Measurements from ENCODE around the gene ING4.

ING4 gene

DNA sequence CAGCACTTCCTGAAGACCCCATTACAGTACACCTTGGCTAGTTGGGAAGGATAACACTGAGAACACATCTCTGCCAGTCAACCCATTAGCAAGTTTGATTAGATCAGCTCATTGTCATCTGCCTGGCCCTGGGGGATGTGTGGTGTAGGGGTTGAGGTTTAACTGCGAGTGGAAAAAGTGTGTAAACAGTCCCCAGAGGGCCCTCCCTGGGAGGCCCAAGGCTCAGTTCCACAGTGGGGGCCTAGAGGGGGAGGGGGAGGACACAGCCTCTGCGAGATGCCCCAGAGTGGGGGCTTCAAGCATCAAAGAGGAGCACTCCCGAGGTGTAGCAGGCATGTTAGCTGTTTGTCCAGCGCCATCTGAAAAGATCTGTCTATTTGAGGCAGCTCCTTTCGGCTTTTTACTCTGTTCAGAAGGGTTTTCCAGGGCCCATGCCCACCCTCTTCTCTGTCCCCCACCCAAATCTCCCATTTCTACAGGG is 27.5 kb downstream of the ING4 start:
- DNase-seq = peak in 2 of 5 experiments; percentile 16 to 84

DNA sequence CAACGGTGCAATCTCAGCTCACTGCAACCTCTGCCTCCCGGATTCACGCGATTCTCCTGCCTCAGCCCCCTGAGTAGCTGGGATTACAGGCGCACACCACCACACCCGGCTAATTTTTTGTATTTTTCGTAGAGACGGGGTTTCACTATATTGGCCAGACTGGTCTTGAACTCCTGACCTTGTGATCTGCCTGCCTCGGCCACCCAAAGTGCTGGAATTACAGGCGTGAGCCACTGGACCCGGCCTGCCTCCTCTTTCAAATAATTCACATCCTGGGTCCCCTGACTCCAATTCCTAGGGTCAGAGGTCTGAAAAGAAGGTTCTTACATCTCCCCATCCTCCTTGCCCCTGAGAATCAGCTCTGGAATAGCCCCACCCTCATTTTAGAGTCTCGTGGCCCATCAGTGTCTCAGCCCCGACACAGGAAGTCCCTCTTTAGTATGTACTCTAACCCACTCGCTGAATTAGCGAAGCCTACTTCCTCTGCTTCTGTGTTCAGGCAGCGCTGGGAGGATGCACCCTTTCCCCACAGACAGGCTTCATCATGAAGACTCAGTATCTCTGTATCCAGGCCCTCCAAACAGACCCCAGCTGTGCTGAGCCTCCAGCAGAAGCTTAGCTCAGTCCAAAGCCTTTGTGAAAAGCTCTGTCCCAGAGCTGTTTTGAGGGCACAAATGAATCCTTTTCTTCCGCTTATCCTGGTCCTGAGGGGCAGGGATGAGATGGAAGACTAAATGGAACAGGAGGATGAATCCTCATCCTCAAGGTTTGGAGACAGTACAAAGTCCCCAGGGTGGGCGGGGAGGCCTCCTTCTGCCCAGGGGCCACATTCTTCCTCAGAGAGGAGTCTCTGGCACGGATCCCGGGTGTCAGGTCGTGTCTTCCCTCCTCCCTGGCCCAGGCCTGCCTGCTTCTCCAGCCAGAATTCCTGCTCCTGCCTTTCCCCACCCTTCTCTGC is 30.6 kb downstream of the ING4 start:
- peak in 3 of 5 experiments; percentile 28 to 86 (median 56) for DNase-seq

DNA sequence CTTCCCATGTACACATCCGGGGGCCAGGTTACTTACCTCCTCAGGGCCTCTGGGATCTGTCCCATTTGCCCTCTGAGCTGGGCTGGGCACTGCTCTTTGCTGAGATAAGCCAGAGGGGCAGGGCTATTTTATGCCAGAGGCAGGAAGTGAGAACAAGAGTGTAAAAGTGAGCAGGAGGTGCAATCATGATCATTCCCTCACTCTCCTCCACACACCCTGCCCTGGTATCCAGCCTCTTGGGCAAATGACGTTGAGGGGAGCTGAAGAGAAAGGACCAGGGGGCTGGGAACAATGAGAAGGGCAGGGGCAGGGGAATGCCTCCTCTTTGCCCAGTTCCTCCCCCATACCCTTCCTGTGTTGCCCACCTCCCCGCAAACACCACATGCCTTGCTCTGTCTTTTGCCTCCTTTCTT is 31.4 kb downstream of the ING4 start:
- peak in 2 of 5 experiments; percentile 50 to 59 for DNase-seq

DNA sequence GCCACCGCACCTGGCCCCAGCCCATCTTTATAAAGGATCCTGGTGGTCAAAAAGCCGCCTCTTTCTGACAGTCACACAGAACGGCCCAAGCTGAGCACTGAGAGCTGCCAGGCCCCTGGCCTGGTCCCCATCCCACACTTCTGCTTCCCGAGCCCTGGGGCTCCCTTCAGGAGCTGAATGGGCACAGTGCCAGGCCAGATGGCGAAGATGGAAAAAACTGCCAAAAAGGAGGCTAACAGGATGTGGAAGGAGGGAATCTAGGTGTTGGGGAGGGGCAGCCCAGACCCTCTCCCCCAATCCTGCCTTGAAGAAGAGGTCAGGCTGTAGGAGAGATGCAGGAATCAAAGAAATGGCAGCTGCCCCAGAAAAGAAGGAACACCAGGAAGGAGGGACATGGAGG is 32.2 kb downstream of the ING4 start:
- DNase-seq = no peak

DNA sequence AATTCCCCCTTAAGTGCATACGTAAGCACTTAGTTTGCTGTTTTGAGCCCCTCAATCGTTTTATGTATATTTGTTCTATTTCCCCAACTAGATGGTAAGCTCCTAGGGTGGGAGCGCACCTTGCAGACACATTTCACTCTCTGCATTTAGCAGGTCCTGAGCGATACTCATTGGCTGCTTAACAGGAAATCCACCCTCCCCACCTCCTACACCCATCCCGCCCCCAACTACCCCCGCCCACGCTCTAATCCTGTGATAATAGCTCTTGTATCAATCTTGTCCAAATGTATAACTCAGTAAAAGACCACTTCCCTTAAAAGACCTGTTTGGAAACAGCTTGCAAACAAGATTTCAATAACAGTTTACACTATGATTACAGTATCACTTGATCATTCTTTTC is 35.3 kb downstream of the ING4 start:
- peak in 3 of 5 experiments; percentile 40 to 84 (median 45) for DNase-seq

DNA sequence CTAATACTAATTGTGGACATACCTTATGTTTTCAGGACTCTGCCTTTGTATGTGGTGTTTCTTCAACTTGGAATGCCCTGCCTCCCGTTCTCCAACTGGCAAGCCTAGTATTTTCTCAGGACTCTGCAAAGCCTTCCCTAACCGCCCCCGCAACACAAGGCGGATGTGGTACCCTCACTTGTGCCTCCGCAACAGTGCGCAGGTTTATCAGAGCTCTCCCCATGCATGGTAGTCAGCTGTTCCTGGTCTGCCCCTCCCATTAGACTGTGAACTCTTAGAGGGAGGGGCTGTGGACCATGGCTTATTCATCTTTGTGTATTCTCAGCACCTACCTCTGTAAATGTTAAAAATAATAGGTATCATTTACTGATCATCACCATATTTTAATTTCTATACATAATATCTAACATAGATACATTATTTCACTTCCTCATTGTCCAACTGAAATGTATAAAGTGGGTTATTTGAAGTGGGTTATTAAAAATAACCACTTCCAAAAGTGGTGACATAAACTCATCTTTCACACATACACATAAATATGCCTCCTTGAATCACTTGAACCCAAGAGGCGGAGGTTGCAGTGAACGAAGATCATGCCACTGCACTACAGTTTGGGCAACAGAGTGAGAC is 36.1 kb downstream of the ING4 start:
- DNase-seq = peak in 1 of 5 experiments; percentile 49

DNA sequence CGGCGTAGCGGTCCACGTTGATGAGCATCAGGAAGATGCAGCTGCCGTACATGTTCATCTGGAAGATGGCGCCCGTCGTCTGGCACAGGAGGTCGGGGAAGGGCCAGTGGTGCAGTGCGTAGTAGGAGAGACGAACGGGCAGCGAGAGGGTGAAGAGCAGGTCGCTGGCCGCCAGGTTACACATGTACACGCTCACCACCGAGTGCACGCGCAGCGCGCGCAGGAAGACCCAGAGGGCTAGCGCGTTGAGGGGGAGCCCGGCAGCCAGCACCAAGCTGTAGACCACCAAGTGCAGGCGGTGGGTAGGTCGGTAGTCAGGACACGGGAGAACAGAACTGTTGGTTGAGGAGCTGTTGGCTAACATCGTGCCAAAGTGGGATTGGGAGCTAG is 42.0 kb downstream of the ING4 start:
- DNase-seq = no peak

DNA sequence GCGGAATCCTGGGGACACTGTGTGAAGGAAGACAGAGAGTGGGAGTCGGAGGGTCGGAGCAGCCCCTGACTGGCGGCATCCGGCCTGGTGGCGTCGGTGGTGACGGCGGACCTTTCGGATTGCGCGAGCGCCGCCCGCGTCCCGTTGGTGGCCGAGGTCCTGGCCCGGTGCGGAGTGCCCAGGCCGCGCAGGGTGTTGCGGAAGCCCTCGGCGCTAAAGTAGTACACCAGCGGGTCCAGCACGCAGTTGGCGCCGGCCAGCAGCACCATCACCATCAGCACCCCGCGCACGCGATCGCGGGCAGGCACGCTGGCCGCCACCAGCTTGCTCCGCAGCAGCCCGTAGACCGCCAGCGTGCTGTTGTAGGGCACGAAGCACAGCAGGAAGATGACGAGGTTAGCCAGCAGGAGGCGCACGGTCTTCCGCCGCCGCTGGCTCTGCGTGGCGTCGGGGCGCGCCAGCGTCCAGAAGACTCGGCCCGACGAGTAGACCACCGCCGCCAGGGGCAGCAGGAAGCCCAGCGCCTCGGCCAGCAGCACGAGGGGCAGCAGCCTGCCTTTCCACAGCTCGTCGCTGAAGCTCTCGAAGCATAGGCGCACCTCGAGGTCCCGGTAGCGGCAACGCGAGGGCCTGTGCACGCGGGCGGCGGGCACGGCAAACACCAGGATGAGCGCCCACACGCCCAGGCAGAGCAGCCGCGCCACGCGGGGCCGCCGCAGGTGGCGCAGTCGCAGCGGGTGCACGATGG is 42.6 kb downstream of the ING4 start:
- peak in 2 of 5 experiments; percentile 29 to 70 for DNase-seq

DNA sequence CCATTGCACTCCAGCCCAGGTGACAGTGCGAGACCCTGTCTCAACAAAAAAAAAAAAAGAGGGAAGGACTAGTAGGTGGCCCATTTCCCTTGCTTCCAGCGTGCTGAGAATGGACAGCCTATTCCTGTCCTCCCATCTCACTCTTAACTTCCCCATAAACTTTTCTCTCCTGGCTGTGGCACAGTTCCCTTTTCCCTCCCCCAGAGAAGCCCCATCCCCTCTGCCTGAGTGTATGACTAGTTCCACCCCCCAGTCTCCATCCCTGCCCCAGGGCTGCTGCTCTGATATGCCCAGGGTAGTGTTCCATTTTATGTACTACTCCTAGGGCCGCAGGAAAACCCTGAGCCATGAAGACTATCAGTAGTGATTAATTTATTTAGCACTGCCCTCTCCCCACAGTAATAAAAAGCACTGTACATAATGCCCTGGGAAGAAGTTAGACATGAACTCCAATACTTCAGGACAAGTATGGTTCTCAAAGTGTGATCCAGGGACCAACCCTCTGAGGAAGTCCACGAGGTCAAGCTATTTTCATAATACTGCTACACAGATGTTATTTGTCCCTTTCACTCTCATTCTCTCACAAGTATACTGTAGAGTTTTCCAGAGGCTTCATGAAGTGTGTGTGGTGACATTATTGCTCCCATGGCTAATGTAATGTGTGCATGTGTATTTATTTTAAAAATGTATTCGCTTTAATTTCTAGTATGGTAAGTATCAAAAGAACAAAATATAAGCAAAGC is 44.3 kb downstream of the ING4 start:
- DNase-seq = no peak

DNA sequence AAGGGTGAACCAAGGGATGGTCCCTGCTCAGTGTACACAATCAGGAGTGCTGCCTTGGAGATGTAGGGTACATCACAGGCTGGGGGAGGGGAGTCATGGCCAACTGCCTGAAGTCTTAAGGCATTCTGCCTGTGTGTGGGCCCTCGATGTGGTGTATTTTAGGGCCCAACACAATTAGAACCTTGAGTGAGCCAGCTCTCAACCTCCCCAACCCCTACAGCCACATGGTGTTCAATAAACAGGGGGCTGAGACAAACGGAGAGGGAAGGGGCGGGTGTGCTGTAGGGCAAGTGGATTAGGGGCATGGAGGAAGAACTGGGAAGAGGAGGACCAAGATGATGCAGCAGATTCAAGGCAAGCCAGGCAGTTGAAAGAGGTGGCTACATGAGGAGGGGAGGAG is 47.1 kb downstream of the ING4 start:
- no peak for DNase-seq

DNA sequence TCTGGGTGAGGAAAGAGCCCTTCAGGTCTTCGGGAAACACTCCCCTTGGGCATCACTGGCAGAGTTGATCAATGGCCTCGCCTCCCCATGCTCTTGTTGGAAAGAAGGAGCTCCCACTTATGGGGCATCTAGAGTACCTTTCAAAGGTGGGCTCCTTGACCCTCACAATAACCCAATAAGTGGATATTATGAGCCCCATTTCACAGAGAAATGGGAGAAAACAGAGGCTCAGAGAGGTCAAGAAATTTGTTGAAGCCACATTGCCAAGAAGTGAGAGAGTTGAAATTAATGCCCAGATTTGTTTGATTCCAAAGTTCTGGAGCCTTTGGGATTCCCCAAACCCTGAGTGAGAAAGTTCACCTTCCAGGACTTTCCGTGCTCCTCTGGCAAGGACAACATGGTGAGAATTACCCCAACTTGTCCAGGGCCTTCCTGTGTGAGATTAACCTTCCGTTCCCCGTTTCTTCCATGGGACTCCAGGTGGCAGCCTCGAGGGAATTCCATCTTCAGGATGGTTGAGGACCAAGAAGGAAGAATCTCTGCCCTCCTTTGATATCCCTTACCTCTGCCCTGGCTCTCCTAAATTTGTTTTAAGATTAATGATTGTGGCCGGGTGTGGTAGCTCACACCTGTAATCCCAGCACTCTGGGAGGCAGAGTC is 48.3 kb downstream of the ING4 start:
- no peak for DNase-seq

DNA sequence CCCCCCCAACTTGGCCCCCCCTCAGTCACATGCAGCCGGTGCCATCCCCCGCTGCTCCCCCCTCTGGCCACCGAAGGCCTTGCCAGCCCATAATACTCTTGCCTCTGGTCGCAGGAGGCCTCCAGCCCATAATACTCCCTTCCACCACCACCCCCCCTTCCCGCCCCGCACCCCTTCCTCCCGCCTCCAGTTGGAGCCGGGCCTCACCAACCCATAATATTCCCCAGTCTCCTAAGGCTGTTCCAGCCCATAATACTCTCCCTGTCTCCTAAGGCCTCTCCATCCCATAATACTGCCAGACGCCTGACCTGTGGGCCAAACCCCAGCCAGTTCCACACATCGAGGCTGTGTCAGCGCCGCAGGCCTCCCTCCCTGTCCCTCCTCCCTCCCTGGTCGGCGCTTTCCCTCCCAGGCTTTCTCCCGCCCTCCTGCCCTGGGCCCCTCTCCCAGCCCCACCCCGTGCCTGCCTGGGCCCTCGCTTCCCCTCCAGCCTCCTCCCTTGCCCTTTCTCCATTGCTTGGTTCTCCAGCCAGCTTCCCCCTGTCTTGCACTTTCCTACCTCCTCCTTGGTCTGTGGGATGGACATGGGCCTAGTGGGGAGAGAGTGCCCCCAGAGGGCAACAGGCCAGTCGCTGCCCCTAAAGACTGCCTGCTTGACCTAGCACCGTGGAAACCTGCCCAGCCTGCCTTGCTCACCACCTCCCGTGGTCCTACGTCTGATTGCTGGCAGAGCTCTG is 49.0 kb downstream of the ING4 start:
- peak in 2 of 5 experiments; percentile 65 to 82 for DNase-seq

DNA sequence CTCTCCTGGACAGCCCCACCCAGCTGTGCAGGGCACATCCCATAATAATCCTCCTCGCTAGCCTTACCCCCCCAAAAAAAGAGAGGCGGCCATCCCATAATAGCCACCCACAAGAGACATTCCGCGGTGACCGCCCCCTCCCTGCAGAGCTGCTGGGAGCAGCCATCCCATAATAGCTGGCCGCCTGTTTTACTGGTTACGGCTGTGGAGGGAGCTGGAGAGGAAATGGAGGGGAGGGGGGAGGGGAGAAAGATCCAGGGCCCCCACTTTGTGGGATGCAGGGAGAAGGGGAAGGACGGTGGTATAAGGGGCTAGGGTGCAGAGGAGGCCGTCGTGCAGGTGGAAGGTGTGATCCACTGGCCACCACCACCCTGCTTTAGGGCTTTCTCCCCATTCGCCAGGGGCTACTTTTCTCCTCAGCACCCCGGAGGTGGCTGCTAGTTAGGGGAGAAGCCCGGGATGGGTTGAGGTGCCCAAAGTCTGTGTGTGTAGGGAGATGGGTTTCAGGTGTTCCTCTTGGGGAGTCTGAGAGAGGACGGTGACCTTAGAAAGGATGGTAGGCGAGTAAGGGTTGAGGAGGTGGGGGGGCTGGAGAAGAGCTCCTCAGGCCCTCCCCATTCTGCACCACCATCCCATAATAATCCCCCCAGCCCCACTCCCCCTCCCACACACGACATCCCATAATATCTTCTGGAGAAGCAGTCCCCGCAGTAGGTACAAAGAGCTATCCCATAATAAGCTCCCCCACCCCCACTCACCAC is 49.7 kb downstream of the ING4 start:
- DNase-seq = peak in 2 of 5 experiments; percentile 47 to 77

DNA sequence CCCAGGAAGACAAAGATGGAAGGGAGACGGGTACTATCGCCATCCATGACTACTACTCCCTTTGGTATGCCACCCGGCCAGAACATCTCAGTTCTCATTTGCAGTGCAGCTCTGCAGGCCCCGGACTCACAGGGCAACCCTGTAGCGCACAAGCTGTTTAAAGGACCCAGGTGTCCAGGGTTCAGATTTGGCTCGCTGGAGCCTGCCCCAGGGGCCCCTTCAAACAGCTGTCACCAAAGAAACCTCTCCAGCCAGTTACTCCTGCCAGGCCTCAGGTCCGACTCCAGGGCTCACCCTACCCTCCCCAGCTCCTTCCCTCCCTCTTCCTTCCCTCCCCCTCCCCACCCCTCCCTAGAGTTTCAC is 50.3 kb downstream of the ING4 start:
- no peak for DNase-seq

DNA sequence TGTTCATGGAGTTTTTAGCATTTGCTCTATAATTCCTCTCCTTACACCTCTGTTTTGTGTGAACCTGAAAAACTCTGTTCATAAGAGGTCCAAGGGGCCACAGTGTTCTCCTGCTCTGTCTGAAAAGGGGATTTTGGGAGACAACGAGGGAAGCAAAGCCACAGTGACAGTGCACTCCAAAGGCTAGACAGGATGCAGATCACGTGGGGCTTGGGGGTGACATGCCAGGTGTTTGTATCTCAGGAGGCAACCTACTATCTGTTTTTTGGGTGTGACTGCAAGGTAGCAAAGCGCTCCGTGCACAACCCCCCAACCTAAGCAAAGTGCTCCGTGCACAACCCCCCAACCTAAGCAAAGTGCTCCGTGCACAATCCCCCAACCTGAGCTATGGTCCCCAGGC is 50.7 kb downstream of the ING4 start:
- DNase-seq = peak in 1 of 5 experiments; percentile 43

DNA sequence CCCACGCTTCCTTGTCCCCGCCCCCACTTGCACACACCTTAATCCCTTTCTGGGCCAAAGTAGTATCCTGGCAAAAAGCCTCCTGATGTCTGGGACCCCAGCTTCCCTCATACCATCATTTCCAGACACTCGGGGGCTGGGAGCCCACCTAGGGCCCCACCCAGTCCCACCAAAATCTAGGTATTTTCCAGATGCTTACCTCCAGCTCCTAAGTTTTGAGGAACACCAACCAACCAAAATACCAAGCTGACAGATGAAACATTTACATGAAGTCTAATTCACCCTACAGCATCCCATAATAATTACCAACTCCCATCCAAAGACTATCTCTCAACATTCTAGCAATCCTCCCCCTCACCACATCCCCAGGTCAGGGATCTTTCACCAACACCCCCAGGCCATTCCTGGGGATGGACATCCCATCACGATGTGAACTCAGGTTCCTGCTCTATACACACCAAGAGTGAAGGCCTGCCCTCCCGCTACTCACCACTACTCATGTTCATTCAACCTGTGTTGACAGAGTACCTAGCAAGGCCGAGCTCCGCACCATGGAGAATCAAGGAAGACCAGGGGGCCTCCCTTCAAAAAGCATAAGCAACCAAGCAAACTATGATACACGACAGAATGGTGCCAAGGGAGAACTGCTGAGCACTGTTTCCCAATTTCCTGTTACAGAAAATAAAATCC is 54.2 kb downstream of the ING4 start:
- peak in 1 of 5 experiments; percentile 16 for DNase-seq

DNA sequence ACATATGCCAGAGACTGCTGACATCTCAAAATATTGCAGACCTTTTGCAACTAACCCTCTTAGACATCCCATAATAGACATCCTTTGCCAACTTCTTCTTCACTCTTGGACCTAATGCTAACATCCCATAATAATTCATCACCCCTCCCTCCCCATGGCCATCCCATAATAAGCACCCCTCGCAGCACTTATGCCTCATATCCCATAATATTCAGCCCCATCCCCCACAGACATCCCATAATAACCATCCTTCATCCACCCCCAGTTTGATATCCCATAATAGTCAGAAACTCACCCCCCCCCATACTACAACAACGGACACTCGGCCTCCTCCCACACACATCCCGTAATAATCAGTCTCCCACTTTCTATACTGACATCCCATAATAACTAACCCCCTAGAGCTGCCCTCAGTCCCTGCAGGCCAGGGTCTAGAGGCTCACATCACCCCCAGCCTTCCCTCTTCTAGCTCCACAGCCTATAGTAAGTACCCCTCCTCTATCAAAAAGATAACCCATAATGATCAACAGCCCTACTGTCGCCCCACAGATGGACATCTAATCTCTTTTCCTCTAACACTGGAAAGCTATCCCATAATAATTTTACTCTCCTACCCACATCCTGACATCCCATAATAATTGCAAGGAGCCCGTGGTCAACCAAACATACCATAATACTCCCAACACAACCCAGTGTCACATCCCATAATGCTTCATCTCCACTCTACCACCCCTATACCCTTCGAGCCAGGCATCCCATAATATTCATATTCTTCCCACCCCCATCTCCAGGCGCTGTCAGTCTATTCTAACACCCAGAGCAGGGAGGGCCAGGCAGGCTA is 54.9 kb downstream of the ING4 start:
- DNase-seq = peak in 4 of 5 experiments; percentile 48 to 93 (median 72)

DNA sequence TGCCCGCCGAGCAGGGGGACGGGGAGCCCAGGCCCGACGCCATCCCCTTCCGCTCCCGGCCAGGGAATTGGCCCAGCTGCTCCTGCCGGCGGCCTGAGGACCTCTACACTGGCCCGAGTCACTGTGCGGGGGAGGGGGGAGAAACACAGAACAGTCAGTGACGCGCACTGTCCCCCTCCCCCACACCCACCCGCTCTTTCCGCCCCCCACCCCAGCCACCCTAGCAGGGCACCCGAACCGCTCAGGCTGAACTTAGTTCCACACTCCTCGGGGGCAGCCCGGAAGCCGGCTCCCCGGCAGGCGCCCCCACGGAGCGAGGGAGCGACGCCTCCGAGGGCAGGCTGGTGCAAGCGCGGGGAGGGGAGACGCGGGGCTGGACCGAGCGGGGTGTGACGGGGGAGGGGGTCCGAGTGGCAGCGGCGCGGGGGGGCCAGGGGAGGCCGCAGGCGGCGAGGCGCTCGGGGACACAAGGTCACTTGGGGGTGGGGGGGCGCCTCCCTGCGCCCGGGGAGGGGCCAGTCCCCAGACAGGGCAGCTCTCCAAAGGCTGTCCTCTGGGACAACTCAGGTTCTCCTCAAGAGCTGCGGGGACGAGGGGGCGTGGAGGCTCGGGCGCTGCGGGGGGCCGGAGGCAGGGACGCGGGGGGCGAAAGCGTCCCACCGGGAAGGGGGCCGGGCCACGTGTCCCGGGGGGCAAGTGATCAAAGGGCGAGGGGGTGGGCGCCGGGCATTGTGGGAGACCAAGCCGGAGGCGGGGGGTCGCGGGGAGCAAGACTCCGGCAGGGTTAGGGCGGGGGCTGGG is 56.4 kb downstream of the ING4 start:
- DNase-seq = peak; percentile 29 to 69 (median 54)

Measured in T-helper 2 cell (primary cell).